HPDE6-E6E7 (cell line): ENCODE data around the gene GDF11.

Source experiments
- DNase-seq: peaks from one replicate; pipeline ENCODE4 v3.0.0; 2011; ENCODE audit warnings: missing footprints; ENCODE audit errors: extremely low spot score

The GDF11 gene

GRCh38 chr12:55742719-55743405 is at the start of gene GDF11:
TSS of gene GDF11 (plus strand) at chr12:55743122. CDS start at chr12:55743317, 195 bp downstream.
- DNase-seq: peak; percentile 76

GRCh38 chr12:55693323-55694187 is 49.4 kb upstream of the GDF11 start:
- DNase-seq: no peak

- no peak for DNase-seq
Observed at GRCh38 chr12:55694188-55694515, 48.8 kb upstream of the GDF11 start.

DNA sequence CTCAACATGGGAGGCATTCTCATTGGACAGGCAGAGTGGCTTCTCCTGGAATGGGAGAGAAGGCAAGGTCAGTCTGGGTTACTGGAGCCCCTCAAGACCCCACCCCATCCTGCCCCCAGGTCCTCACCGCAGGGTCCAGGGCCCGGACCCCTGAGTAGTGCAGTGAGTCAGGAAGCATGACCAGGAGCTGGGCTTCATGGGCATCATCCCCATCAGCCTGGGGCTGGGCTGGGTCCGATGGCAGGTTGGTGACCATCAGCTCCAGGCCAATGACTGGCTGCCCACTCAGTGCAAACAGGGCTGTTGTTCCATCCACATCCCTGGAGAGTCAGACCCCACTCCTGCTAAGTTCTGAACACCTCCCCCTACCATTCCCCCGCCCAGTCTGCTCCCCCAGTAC is 48.3 kb upstream of the GDF11 start:
- no peak for DNase-seq

- DNase-seq: no peak
Observed at GRCh38 chr12:55695349-55695748, 47.6 kb upstream of the GDF11 start.

DNA sequence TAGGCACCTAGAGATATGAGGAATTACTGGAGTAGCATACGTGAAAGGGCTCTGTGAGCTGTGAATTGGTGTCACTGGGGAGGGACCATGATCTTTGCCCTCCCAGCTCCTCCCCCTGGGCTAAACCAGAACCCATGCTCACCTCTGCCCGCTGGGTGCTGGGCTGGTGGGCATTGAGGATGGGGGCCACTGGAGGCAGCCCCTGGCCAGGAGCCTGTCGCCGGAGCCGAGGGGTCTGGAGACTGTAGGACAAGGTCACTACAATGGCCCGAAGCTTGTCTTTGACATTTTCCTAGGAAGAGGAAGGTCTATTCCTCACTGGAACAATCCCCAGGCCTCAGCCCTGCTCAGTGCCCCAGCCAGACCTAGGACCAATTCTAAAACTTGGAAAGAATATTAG is 46.8 kb upstream of the GDF11 start:
- no peak for DNase-seq

- no peak for DNase-seq
Observed at GRCh38 chr12:55696796-55697462, 46.0 kb upstream of the GDF11 start.

DNA sequence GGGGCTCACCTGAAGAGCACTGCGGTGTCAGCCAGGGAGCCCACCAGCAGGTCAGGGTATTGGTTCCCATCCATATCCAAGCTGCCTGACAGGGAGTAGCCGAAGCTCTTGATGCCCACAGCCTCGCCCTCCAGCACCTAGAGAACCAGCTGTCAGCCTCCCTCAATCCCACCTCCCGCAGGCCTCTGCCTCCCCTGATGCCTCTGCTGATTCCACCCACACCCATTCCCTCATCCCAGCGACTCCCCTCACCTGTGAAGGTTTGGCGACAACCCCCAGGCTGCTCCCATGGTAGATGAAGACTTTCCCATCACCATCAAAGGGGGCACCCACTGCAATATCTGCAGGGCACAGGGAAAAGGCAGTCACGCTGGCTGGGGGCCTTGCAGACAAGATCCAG is 45.2 kb upstream of the GDF11 start:
- no peak for DNase-seq

- DNase-seq: no peak
Observed at GRCh38 chr12:55698241-55698955, 44.5 kb upstream of the GDF11 start.

- no peak for DNase-seq
Observed at GRCh38 chr12:55698965-55699364, 44.0 kb upstream of the GDF11 start.

DNA sequence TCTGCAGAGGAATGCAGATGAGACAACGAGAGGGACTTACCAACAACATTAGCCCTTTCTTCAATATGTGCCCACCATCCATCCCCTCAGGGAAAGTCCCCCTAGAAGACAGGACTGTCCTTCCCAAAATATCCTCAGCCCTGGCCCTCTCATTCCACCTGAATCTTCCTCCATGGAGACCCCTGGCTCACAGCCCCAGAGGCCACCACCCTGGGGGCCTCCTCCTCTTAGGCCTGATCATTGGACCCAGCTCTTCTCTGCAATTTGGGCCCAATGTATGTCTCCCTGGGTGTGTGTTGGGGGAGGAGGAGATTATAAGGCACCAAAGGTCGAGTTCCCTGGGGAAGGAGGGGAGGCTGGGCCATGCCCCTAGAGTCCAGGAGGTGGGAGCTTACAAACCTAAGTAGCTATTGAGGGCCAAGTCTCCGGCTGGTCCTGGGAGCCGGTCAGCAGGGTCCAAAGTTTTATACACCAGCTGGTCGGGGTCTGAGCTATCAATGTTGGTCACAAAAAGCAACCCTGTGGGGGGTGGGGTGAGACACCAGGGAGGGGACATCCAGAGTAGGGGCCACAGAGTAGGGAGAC is 43.4 kb upstream of the GDF11 start:
- DNase-seq: no peak

- DNase-seq: no peak
Observed at GRCh38 chr12:55700255-55701018, 42.5 kb upstream of the GDF11 start.

DNA sequence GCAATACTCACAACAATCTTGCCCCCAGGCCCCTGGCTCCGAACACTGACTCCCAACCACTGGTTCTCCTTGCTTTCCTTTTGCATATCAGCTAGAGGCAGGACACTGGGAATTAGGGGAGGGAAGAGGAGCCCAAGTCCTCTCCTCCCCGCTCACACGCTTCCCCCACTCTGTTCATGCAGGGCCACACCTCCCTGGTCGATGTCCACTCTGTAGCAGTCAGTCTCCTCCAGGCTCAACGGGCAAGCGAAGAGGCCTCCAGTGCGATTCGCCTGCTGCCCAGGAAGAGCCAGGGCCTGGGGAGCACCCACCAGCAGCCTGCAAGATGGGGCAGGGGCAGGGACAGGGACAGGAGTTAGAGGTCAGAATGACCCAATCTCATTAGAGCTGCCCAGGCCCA is 40.1 kb upstream of the GDF11 start:
- DNase-seq: no peak

- DNase-seq: no peak
Observed at GRCh38 chr12:55703288-55703687, 39.6 kb upstream of the GDF11 start.

- DNase-seq: no peak
Observed at GRCh38 chr12:55703901-55704761, 38.8 kb upstream of the GDF11 start.

DNA sequence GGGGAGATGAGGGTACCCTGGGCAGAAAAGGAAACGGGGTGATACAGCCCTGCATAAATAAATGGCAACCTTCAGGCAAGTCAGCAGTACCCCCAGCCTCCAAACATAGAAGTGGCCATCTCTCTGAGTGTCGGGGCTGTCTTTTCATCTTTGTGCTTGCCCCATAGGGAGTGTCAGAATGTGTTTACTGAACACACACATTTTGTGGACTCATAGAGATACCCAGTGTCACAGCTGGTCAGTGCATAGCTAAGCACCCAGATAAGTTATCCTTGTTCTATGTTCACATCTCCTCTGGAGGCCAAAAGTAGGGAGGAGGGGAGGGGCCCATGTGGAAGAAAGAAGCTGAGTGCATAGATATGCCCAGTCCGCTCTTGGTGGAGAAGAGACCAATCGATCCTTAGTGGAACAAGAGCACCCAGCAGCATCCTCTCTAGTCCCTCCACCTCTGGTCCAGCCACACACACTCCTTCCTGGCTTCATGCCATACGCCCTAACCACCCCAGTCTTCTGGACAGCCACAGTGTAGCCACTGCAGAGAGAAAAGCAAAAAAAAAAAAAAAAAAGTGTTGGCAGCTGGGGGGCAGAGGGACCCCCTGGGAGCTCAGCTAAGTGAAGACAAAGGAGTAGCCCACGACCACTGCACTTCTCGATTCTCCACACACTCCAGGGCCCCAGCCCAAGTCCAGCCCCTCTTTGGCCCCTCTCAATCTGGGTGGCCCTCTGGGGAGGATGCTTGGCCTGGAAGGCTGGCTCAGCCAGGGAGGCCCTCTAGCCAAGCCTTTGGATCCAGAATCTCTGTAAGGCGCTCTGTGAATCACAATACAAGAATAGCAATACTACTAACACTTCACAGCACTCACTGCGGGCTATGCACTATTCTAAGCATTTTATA is 37.9 kb upstream of the GDF11 start:
- DNase-seq: no peak

- DNase-seq: no peak
Observed at GRCh38 chr12:55705782-55706402, 37.0 kb upstream of the GDF11 start.

- DNase-seq: no peak
Observed at GRCh38 chr12:55706568-55707218, 36.2 kb upstream of the GDF11 start.
